HFFc6 (cell line): Measurements from ENCODE around the gene COX5A. TPM values are rescaled to one million over a fixed set of nuclear protein-coding genes. Genes with fewer than 3 reads are reported as not detected.

Experiments
- DNase-seq: peaks from one replicate; pipeline ENCODE4 v3.0.0-alpha.2; 2018
- H3K27ac Mint-ChIP-seq: 2 replicates; pipeline ENCODE4 v1.8.0; 2020; ENCODE audit warnings: mild to moderate bottlenecking, mixed read lengths
- H3K27me3 Mint-ChIP-seq: 2 replicates; pipeline ENCODE4 v1.8.0; 2021; ENCODE audit warnings: mild to moderate bottlenecking, moderate library complexity, mixed read lengths; ENCODE audit not compliant: insufficient read depth
- H3K36me3 Mint-ChIP-seq: 2 replicates; pipeline ENCODE4 v1.8.0; 2021; ENCODE audit warnings: low read depth, mixed read lengths
- H3K4me1 Mint-ChIP-seq: 2 replicates; pipeline ENCODE4 v1.8.0; 2020; ENCODE audit warnings: low read depth, mixed read lengths
- H3K4me3 Mint-ChIP-seq: 2 replicates; pipeline ENCODE4 v1.8.0; 2020; ENCODE audit warnings: mild to moderate bottlenecking, moderate library complexity, mixed read lengths
- H3K9me3 Mint-ChIP-seq: 2 replicates; pipeline ENCODE4 v1.8.0; 2020; ENCODE audit warnings: mild to moderate bottlenecking, mixed read lengths
- CTCF ChIP-seq: fragments of 200-600 bp; sonication (generic); IDR thresholded peaks from 2 replicates; pipeline ENCODE4 v1.5.0; 2021; ENCODE audit warnings: antibody characterized with exemption, mild to moderate bottlenecking
- total RNA-seq, 6 experiments: library from RNA; stranded (reverse); fragmentation: NEBNext Ultra II Directional; extraction: Animal tissue kit (Norgen Biotek cat#: 25700); gene quantifications; 2 replicates in 1 of 6; 3 replicates in 5 of 6; pipeline ENCODE4 v1.2.3, GENCODE V29; 2021

COX5A gene
- total RNA-seq, 6 experiments from 2014 or later, result 181 to 189 (median 186) TPM

GRCh38 chr15:74873036-74873755 is 64.7 kb downstream of the COX5A start, which contains the start of gene SCAMP2:
SCAMP2 (minus strand) TSS chr15:74873365; CDS start chr15:74873255, 110 bp downstream.
- Mint-ChIP-seq H3K4me1 (peaks cover 34% of the 10 kb centered on the region), H3K9me3 (no peaks in the 10 kb centered on the region), H3K36me3 (peaks cover 10% of the 10 kb centered on the region), H3K27ac (peak within 1 kb of the TSS; percentile 96), H3K27me3 (peaks cover 9% of the 10 kb centered on the region), H3K4me3 (peak within 1 kb of the TSS; percentile 99)
- DNase-seq, result peak; percentile 88
- TF ChIP-seq CTCF, result no peak

GRCh38 chr15:74872702-74873035 is 65.2 kb downstream of the COX5A start:
- no peak for DNase-seq
- Mint-ChIP-seq H3K27me3 (peaks cover 6% of the 10 kb centered on the region), H3K36me3 (peaks cover 15% of the 10 kb centered on the region), H3K9me3 (no peaks in the 10 kb centered on the region), H3K4me1 (peaks cover 38% of the 10 kb centered on the region), H3K27ac (peak overlapping the region; percentile 96), H3K4me3 (peak overlapping the region; percentile 99)
- TF ChIP-seq CTCF, result no peak

- peak overlapping the region; percentile 52; the same call in 1 of the 2 replicates for H3K27ac Mint-ChIP-seq
Measured at GRCh38 chr15:74870436-74871215, 67.2 kb downstream of the COX5A start.

More at GRCh38 chr15:74870436-74871215, 67.2 kb downstream of the COX5A start:
- Mint-ChIP-seq H3K4me1 (peaks cover 55% of the 10 kb centered on the region), H3K4me3 (peak overlapping the region; percentile 43; the same call in 1 of the 2 replicates), H3K36me3 (peaks cover 20% of the 10 kb centered on the region), H3K27me3 (peaks cover 2% of the 10 kb centered on the region), H3K9me3 (no peaks in the 10 kb centered on the region)
- no peak for TF ChIP-seq CTCF
- no peak for DNase-seq

Other genes starting within 250 kb of the COX5A start
- 10 to 100 TPM; 37.2 to 46.8 (median 40.8) TPM for gene EDC3, start 242.0 kb downstream of the COX5A start, total RNA-seq
- not detected for gene CYP1A1, start 212.5 kb downstream of the COX5A start, total RNA-seq
- not detected for gene CYP1A2, start 189.2 kb downstream of the COX5A start, total RNA-seq
- gene CSK, start 156.0 kb downstream of the COX5A start, total RNA-seq, result 10 to 100 TPM; 48.8 to 59.0 (median 53.3) TPM
- gene LMAN1L, start 125.2 kb downstream of the COX5A start, total RNA-seq, result not detected
- gene CPLX3, start 111.4 kb downstream of the COX5A start, total RNA-seq, result under 1 TPM in 1 of 6 experiments, not detected in 5; 0.09 TPM
- 10 to 100 TPM; 12.5 to 18.9 (median 16.1) TPM for gene ULK3, start 94.9 kb downstream of the COX5A start, total RNA-seq
- 10 to 100 TPM; 70.1 to 86.1 (median 75.9) TPM for gene SCAMP2, start 64.7 kb downstream of the COX5A start, total RNA-seq
- 10 to 100 TPM; 32.3 to 43.0 (median 35.4) TPM for gene MPI, start 48.0 kb downstream of the COX5A start, total RNA-seq
- gene FAM219B, start 31.2 kb downstream of the COX5A start, total RNA-seq, result 10 to 100 TPM; 40.6 to 61.4 (median 51.8) TPM
- 1 to 10 TPM in 5 of 6 experiments, under 1 TPM in 1; 0.76 to 1.7 (median 1.5) TPM for gene RPP25, start 18.7 kb upstream of the COX5A start, total RNA-seq
- 10 to 100 TPM in 2 of 6 experiments, 1 to 10 TPM in 4; 6.4 to 11.2 (median 6.9) TPM for gene SCAMP5, start 57.5 kb upstream of the COX5A start, total RNA-seq
- 10 to 100 TPM in 5 of 6 experiments, 1 to 10 TPM in 1; 9.8 to 12.3 (median 11.2) TPM for gene PPCDC, start 85.5 kb upstream of the COX5A start, total RNA-seq